GM18951 (cell line): Measurements from ENCODE around the gene RAPGEFL1.
"Not testable (repeated sequence)": the region's sequence is repeated elsewhere in the genome, so short reads cannot be mapped to it uniquely, and the experiment has no call there.

Source experiments
- POLR2A ChIP-seq: IDR thresholded peaks from 4 replicates; pipeline ENCODE4 v1.6.1; 2011; ENCODE audit warnings: mild to moderate bottlenecking; ENCODE audit not compliant: insufficient read length, insufficient read depth; ENCODE audit errors: extremely low read depth
- in situ Hi-C: fragments of 300-500 bp; cut with MboI; formaldehyde crosslinking; loops from one replicate; pipeline ENCODE4 v1.12.0; 2022; ENCODE audit warnings: low sequenced_read_pairs, mixed read lengths, inconsistent platforms; ENCODE audit not compliant: unreplicated experiment

RAPGEFL1 gene

DNA sequence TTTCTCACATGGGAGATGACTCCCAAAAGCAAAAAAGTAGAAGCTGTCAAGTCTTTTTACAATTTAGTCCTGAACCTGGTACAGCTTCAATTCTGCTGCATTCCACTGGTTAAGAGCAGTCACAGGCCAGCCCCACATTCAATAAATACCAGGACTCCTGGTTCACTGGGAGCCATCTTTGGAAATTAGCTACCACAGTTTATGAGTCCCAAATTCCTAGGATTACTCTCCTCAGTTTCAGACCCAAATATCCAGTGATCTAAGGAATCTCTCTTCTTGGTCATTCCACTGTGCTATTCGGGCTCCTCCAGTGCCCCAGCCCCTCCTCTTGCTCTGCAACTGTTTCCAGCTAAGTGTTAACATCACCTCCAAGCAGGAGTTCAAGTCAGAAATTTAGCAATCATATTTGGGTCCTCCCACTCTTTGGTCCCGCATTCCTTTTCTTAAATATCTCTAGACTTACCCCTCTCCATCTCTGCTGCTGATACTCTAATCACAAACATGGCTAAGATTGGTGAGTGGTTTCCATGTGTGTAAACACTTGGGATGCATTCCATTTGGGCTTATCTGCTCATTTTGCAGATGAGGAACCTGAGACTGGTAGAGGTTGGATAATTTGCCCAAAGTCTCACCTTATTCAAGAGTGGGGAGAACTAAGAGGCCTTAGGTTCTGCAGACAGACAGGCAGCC is 32.3 kb downstream of the RAPGEFL1 start:
- in situ Hi-C loops, result no loop called here
- no peak for TF ChIP-seq POLR2A

DNA sequence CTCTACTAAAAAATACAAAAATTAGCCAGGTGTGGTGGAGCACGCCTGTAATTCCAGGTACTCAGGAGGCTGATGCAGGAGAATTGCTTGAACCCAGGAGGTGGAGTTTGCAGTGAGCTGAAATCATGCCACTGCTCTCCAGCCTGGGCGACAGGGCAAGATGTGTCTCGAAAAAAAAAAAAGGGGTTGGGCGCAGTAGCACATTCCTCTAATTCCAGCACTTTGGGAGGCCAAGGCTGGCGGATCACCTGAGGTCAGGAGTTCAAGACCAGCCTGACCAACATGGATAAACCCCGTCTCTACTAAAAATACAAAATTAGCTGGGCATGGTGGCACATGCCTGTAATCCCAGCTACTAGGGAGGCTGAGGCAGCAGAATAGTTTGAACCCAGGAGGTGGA is 36.6 kb downstream of the RAPGEFL1 start:
- in situ Hi-C loops, result not testable (repeated sequence)

DNA sequence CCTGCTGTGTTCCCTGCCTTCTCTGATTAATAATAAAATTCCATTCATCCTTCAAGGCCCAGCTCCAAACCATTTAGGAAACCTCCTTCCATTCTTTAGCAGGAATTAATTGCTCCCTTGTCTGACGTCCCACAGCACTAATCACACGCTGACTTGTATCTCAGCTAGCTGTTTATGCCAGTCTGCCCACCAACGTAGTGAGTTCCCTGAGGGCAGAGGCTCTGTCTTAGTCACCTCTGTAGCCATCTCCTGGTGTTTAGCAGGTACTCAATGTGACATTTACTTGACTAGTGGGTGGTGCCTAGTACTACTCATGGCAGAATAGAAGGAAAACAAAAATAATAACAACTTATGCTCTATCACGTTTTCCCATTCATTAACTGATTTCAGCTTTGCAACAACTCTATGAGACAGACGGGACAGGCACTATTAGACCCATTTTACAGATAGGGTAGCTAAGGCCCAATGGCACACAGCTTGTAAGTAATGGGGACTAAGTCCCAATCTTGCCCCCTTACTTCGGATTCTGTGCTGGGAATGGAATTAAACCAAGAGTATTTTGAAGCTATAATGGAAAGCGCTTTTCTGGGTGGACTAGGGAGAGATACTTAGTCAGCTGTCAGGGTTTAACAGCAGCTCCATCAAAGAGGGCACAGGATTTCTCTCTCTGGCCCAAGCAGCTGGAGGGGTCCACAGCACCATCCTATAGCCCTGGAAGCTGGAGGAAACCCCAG is 40.9 kb downstream of the RAPGEFL1 start:
- no peak for TF ChIP-seq POLR2A
- in situ Hi-C loops, result no loop called here

DNA sequence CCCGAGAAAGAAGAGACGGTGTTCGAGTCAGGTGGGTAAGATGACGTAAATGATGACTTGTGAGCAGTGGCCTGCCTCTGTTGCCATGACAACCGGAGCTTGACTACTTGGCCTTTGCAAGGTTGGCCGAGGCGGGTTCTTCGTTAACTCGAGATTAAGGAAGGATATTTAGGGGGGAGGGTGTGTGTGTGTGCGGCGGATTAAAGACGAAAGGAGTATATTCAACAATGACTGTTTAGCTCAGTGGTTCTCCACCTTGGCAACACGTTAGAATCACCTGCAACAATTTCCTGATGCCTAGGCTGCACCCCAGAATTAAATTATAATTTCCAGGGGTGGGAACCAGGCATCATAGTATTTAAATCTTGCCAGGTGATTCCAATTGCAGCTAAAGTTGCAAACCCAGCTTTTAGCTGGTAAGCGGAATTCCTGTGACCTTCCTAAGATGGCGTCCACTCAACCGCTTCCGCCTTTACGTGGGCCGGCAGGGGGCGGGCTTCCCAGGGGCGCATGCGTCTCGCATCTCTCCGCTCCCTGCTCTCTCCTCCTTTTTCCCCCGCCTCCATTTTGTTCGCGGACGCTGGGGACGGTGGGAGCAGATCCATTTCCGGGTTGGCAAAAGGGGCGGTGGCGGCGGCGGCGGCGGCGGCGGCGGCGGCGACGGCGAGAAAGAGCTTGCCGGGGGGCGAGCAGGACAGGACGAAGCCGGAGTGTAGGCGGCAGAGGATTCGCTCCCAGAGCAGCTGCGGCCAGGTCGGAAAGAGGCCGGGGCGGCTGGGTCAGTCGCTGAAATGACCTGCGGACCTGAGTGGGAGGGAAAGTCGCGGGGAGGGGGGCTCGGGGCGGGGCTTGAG is 41.7 kb downstream of the RAPGEFL1 start, which contains the start of gene WIPF2:
Gene WIPF2, plus strand, starts transcription at position 565 of the 854 bp plus-strand sequence. CDS start 37,156 bp downstream, outside the sequence.
- TF ChIP-seq POLR2A, result peak; percentile 51
- in situ Hi-C loops, result no loop called here

DNA sequence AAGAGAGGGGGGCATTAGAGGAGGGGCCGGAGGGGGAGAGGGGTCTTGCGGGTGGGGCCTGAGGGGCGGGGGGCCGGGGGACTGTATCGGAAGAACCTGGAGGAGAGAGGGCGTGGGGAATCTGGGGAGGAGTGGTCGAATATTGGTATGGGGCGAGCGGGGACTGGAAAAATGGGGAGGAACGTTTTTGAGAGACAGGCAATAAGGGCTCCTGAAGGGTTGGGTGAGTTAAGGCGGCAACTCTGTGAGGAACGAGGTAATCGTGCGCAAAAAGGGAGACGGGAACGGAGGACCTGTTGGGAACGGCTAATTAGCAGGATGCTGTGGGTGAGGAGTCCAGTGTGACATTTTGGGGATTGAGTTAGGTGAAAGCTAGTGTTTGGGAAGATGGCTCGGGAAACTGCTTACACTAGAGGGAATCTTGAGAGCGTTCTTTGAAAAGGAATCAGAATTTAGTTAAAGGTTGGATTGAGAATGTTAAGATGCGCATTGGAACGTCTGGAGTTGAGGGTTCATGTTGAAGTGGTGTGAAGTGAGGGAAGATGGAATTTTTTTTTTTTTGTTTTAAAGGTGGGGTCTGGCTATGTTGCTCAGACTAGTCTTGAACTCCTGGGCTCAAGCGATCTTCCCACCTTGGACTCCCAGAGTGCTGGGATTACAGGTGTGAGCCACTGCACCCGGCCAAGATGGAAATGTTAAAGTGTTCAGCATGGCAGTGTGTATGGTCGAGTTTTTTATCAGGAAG is 42.5 kb downstream of the RAPGEFL1 start:
- no peak for TF ChIP-seq POLR2A
- in situ Hi-C loops, result no loop called here

DNA sequence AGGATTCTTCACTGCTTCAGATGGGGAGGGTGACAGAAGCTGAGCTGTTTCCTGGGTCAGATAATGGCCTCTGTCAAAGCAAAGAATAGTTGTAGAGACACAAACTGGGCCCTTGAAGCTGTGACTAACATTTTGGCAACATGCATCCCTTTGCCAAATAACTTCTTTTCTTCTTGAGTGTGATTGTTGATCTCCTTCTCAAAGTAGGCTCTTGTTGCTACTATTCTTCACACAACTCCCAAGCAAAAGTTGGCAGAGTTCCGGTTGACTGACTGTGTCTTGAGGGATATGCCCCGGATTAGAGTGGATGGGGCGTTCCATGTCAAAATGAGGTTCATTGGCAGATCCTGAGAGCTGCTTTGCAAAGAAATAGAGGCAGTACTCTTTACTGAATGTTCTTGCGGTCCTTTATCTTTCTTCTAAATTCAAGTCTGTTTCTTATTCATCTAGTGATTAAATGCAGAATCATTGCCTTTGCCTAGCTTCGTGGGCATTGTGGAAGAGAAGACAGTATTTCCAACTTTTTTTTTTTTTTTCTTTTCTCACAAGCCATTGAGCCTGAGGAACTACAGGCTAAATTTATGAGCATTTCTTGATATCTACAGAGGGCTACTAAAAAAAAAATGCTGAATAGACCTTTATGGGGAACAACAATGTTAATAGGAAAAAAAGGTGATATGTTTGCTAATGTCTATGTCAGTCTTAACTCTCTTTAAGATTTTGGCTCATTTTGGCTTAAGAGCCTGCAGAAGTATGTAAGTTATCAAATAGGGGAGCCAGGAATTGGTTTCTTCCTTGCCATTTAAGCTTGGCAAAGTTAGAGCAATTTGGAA is 47.7 kb downstream of the RAPGEFL1 start:
- in situ Hi-C loops, result no loop called here
- TF ChIP-seq POLR2A, result no peak

DNA sequence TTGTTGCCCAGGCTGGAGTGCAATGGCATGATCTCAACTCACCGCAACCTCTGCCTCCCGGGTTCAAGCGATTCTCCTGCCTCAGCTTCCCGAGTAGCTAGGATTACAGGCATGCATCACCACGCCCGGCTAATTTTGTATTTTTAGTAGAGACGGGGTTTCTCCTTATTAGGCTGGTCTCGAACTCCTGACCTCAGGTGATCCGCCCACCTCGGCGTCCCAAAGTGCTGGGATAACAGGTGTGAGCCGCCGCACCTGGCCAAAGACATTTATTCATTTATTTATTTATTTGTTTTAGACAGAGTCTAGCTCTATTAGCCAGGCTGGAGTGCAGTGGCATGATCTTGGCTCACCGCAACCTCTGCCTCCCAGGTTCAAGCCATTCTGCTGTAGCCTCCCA is 51.9 kb downstream of the RAPGEFL1 start:
- in situ Hi-C loops, result not testable (repeated sequence)

DNA sequence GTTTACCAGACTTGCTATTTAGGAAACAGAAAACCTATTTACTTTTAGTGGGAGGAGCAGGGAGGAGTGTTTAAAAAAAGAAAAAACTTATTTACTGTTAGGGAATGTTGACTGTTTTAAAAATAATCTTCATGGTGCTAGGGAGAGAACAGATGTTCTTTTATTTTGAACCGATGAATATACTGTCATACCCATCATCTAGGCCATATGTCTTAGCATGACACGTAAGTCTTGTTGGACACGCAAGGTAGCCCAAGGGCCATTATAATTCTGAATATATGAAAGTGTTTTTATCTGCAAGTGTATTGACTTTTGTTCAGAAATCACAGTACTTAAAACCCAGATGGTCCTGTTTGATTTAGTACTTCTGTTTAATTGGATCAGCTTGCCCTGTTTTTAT is 53.4 kb downstream of the RAPGEFL1 start:
- no peak for TF ChIP-seq POLR2A
- in situ Hi-C loops, result loop anchor here (5.0 kb wide), 1 partner anchor 42 kb away; no protein-coding TSS in a partner anchor

DNA sequence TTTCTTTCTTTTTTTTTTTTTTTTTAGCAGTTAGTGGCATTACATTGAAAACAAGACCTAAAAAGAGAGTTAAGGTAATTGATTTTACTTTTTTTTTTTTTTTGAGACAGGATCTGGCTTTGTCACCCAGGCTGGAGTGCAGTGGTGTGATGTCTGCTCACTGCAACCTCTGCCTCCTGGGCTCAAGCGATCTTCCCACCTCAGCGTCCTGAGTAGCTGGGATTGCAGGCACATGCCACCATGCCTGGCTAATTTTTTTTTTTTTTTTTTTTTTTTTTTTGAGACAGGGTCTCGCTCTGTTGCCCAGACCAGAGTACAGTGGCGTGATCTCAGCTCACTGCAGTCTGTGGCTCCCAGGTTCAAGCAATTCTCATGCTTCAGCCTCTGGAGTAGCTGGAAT is 54.7 kb downstream of the RAPGEFL1 start:
- in situ Hi-C loops, result loop anchor here (5.0 kb wide), 1 partner anchor 40 kb away; no protein-coding TSS in a partner anchor

DNA sequence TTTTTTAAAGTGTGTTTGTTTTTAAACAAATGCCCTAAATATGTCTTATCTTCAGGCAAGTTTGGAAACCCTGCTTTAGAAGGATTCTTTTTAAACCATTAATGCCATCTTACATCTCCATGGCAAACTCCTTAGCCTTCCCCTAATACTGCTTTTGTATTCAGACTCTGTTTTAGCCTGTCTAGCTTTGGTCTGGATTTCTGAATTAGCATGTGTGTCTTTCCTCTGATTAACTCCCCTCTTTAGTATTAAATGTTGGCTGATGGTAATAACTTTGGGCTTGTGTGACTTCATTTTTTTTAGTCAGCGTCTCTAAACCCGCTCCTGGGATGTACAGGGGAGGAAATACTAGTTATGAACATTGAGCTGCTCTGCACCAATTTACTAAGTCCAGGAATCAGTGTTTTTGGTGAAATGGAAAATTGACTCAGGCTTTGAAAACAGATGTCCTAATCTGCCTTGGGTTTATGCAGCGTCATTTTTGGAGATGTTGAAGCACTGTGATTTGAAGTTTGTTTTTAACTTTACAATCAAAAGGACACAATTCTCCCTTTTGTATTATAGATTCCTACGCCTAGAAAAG is 64.1 kb downstream of the RAPGEFL1 start:
- in situ Hi-C loops, result no loop called here
- no peak for TF ChIP-seq POLR2A

DNA sequence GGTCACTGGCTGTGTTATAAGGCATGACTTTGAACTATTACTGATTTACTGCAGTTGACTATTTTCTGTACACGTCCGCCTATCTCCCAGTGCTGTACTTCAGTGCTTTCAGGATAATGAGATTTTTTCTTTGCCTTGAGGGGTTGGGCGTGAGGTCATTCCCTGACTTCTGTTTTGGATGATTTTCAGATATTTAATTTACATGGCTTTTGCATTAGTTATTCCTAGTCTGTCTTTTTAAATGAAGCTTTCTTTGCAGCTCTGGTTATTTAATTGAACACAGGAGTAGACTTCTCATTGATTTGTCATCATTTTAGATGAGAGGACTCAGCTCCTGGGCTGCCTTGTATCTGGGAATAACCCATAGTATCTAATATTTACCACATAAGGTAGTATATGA is 65.5 kb downstream of the RAPGEFL1 start:
- TF ChIP-seq POLR2A, result no peak
- in situ Hi-C loops, result no loop called here

DNA sequence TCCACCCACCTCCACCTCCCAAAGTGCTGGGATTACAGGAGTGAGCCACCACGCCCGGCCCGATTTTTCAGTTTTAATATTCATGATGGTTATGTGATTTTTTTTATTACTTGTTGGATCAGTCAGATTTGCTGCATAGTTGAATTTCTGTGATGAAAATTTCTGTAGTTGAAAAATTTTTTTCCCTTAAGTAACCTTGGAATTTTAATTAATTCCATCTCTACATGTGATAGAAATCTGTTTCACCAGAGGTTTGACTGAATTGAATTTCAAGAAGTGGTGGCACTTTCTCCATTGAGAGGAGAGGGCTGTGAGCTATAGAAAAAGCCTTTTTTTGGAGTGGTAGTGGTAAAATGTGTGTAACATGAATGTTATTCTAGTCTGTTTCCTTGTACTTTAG is 66.5 kb downstream of the RAPGEFL1 start:
- in situ Hi-C loops, result no loop called here
- no peak for TF ChIP-seq POLR2A
